C1 segment of cervical spinal cord (tissue), 14 donors: ENCODE results near the gene DTD1.

Experiments
- DNase-seq, 14 donors: peaks; one replicate each; lab custom pipeline; 2025; lab: John Stamatoyannopoulos, UW

The DTD1 gene

DNA sequence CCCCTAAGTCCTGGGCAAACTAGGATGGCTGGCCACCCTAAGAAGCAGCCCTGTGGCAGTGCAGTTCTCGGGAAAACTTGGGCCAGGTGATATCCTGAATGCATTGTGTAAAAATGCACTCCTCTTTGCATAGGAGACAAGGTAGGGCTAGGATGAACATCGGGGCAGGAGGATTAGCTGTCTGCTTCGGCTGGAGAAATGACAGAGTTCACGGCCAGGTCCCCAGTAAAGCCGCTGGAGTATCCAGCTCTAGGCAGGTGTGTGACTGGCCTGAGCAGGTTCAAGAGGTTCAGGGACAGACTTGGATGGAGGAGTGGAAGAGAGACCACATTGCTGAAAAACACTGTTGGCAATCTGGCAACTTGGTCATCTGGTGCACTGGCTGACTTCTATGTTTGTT, 26.4 kb downstream of the DTD1 start:
- peak in 1 of 14 donors; percentile 14 for DNase-seq

DNA sequence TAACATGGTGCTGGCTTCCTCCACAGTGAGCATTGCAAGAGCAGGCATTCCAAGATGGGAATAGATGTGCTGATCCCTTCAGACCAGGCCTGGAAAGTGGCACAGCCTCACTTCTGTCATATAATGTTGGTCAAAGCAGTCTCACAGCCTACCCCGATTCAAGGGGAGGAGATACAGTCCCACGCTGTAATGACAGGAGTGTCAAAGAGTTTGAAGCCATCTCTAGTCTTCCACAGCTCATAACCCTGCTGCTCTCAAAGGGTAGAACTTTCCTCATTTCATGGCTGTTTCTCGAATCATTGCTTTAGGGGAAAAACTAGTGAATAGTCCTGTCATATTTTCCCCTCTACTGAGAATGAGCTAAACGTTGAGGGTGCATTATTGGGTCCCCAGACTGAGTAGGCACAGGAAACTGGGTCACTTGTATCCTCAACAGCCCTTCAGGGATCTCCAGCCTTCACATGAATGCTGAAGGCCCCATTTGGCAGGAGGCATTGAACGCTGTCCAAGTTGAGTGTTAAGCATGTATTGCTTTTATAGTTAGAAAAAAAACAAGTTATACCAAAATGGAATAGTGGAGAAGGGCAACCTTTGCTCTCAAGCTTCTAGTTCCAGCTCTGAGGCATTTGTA, 27.3 kb downstream of the DTD1 start:
- DNase-seq: no peak

GRCh38 chr20:18621004-18621403, 33.1 kb downstream of the DTD1 start:
- DNase-seq: no peak

GRCh38 chr20:18623156-18623910, 35.5 kb downstream of the DTD1 start:
- no peak for DNase-seq

DNA sequence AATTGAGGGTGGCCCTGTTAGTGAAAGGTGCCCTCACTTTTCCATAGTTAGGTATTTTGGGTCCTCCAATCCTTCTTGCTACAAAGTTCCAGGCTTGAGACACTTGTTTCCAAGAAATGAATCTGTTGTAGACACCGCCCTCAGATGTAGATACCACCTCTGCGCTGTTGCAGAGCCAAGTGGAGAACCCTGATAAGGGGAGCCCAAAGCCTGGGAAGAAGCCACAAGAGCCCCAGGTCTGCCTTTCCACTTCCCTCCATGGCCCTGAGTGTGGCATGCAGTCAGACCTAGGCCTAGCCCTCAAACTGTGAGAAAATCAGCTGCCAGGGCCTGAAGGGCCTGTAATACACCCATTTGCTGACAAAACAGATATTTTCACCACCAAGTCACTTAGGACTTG, 37.1 kb downstream of the DTD1 start:
- DNase-seq: no peak

DNA sequence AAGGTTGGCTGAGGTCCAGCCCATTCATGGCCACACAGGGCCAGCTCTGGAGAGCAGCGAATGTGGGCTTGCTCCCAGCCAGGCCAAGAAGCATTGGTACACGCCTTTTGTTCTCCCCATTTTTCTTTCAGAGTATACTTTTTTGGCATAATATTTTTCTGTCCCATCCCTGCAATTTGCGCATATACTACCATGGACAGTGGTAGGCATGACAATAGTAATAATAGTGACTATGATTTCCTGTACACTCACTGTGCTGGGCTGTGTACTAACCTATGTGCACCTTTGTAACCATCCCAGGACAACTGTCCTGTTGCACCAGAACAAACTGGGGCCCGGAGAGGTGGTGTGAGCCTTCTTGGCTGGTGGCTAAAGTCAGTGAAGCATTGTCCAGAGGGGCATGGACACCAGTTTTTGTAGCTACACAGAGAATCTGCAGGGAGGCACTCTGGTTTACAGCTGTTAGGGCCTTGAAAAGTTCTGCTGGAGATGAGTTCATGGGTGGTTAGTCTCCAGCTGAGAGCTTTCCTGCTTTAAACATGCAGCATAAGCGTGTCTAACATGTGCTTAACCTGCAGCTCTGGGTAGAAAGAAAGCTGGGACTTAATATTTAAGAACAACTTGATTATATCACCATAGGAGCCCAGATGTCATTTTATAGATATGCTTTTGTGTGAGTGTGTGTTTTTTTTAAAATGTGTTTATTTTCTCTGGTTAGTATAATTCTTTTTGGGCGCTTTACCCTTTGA, 38.2 kb downstream of the DTD1 start:
- no peak for DNase-seq

DNA sequence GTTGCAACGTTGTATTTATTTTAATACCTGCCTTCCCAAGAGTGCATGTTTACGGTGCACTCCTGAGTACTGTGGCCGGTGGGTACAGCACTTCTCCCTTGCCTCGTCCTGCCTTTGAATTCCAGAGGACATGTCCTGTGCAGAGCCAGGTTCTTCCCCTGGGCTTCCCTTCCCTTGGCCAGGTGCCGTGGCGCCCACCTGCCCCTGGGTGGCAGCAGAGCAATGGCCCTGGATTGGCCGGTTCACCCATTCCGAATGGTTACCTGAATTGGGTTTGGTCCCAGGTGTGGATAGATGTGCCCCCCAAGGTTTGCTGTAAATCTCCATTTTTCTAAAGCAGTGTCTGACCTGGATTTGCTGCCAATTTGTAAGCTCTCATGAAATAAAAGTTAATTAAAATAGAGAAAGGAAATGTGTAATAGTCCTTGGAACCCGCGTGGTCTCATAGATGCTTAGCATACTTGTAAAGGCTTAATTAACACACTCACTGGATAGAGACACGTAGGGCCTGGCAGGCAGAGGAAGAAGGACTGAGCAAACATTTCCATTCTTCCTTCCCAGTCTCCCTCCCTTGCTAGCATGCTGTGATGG, 40.6 kb downstream of the DTD1 start:
- peak in 1 of 14 donors; percentile 65 for DNase-seq

- DNase-seq: peak in 12 of 14 donors; percentile 9 to 59 (median 46)
Measured at GRCh38 chr20:18632196-18632789, 44.4 kb downstream of the DTD1 start.

GRCh38 chr20:18633411-18633810, 45.6 kb downstream of the DTD1 start:
- DNase-seq: no peak

DNA sequence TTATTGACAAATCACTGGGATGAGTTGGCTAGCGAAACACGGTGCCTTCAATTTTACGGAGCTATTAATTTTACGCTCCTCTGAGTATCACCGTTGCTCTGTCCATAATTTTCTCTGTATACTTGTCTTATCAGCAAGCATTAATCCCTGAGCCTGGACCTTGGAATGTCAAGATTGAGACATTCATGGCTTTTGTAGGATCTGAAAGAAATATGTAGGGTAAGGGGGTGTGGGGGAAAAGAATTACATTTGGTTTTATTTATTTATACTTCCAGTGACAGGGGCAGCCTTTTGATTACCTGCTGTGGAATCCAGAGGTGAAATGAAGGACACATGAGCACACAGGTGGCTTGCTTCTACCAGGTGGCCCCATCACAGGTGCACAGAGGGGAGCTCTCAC, 46.6 kb downstream of the DTD1 start:
- no peak for DNase-seq

- DNase-seq: no peak
Measured at GRCh38 chr20:18635380-18635779, 47.5 kb downstream of the DTD1 start.

- no peak for DNase-seq
Measured at GRCh38 chr20:18637224-18637623, 49.4 kb downstream of the DTD1 start.

GRCh38 chr20:18638768-18639167, 50.9 kb downstream of the DTD1 start:
- DNase-seq: no peak

DNA sequence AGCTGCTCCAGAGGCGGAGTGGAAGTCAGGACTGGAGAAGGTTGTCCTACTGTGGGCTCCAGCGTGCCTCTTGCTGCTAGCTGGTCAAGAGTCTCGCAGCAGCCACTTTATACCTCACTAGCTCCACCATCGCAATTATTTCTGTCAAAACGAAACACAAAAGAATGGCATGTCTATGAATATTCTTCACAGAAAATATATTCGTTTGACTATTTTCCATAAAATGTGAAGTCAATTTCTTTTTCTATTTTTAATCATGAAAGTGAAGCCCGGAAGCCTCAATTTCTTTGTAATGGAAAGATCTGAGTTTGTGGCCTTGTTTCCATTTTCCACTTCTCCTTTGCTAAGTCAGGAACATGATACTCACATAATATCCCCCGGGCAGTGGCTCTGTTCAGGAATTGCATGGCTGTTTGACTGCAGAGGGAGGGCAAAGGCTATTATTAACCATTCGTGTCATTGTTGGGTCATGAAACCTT, 51.7 kb downstream of the DTD1 start:
- no peak for DNase-seq

- DNase-seq: no peak
Measured at GRCh38 chr20:18645196-18645745, 57.4 kb downstream of the DTD1 start.

DNA sequence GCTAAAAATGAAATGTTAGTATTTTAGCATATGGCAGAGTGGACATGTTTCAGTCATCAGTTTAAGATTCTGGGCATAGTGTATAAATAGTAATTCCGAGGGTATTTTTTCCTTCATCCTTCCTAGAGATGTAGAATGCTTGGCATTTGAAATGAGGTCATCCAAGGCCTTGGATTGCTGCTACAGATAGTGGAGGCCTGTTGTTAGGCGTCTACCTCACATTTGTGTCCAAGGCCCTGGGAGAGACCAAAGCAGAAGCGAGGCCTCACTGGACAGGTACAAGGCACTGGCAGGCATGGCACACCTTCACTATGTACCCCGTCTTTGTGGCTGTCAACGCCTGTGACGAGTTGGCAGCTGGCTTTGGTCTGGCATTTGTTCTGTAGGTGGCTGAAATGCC, 58.0 kb downstream of the DTD1 start:
- no peak for DNase-seq

- DNase-seq: no peak
Measured at GRCh38 chr20:18647777-18648176, 59.9 kb downstream of the DTD1 start.

- DNase-seq: no peak
Measured at GRCh38 chr20:18650224-18650623, 62.4 kb downstream of the DTD1 start.

GRCh38 chr20:18653736-18654447, 66.0 kb downstream of the DTD1 start:
- no peak for DNase-seq

- no peak for DNase-seq
Measured at GRCh38 chr20:18654448-18654773, 66.6 kb downstream of the DTD1 start.

- no peak for DNase-seq
Measured at GRCh38 chr20:18657575-18657974, 69.7 kb downstream of the DTD1 start.
